Measurements from ENCODE around the gene CEP44. TPM values are rescaled to one million over a fixed set of nuclear protein-coding genes. Genes with fewer than 3 reads are reported as not detected.

CEP44 gene
- total RNA-seq, 4 donors from 2014 or later: 3.1 to 12.9 (median 7.5) TPM

- in situ Hi-C loops (cut with MboI; ENCODE audit: low sequenced_read_pairs in 4 of 4) (no loop called here), intact Hi-C loops (cut with DNase I; ENCODE audit: low total_unique reads) (no loop called here)
- Histone ChIP-seq H3K27me3 (no peaks in the 10 kb centered on the region), H3K4me1 (no peaks in the 10 kb centered on the region), H3K9me3 (no peaks in the 10 kb centered on the region), H3K36me3 (no peaks in the 10 kb centered on the region), H3K4me3 (no peak overlapping the region), H3K27ac (no peak overlapping the region)
- ATAC-seq (no peak), DNase-seq (no peak)
- no peak for TF ChIP-seq POLR2A (IDR thresholded peaks at IDR 0.05)
These were observed 97.2 kb downstream of the CEP44 start for GRCh38 chr4:174380699-174381439.

GRCh38 chr4:174381440-174381800 lies 97.7 kb downstream of the CEP44 start:
- Histone ChIP-seq H3K36me3 (no peaks in the 10 kb centered on the region), H3K4me3 (no peak overlapping the region), H3K9me3 (no peaks in the 10 kb centered on the region), H3K4me1 (no peaks in the 10 kb centered on the region), H3K27me3 (no peaks in the 10 kb centered on the region), H3K27ac (no peak overlapping the region)
- in situ Hi-C loops (cut with MboI; ENCODE audit: low sequenced_read_pairs in 4 of 4): no loop called here
- TF ChIP-seq CTCF (IDR thresholded peaks at IDR 0.05 in 4 of 5, conservative IDR thresholded peaks at IDR 0.05 in 1 of 5) (no peak), POLR2A (IDR thresholded peaks at IDR 0.05) (no peak)
- DNase-seq (no peak), ATAC-seq (no peak)
- intact Hi-C loops (cut with DNase I; ENCODE audit: low total_unique reads): no loop called here

Other genes starting within 250 kb of the CEP44 start
- gene FBXO8, start 244 bp upstream of the CEP44 start, total RNA-seq: 10 to 100 TPM in 3 of 4 donors, 1 to 10 TPM in 1; 9.7 to 17.9 (median 15.8) TPM
- gene HPGD, start 238.6 kb downstream of the CEP44 start, total RNA-seq: 10 to 100 TPM in 1 of 4 donors, 1 to 10 TPM in 3; 1.2 to 12.9 (median 3.8) TPM